HepG2 (cell line): ENCODE data around the gene COQ7. TPM values are rescaled to one million over a fixed set of nuclear protein-coding genes. Genes with fewer than 3 reads are reported as not detected.

ENCODE experiments used
- ATAC-seq: fragments of 200-7000 bp; cut with Tn5 transposase; 3 replicates; pipeline ENCODE4 v1.9.1; 2020; ENCODE audit warnings: mild to moderate bottlenecking, moderate library complexity
- BruUV-seq: library from RNA; stranded (reverse); fragments of 400-500 nt; replicated peaks from 2 replicates; lab custom pipeline; 2021; lab: Mats Ljungman, UMichigan
- CTCF ChIA-PET: fragments of 300-600 bp; formaldehyde crosslinking; extraction: SDS; loops from one replicate; lab custom pipeline; 2021; ENCODE audit warnings: low total read pairs, inconsistent platforms, low intra/inter-chr PET ratio; lab: Yijun Ruan, JAX
- POLR2A ChIA-PET: fragments of 350-600 bp; sonication (Branson Sonifier 250); formaldehyde crosslinking; loops from one replicate; lab custom pipeline; 2020; ENCODE audit warnings: antibody characterized with exemption, inconsistent platforms; lab: Yijun Ruan, JAX
- DNase-seq: peaks from one replicate; pipeline ENCODE4 v3.0.0-alpha.2; 2015; ENCODE audit warnings: low spot score
- FAIRE-seq: peaks from 3 replicates; lab custom pipeline; 2011; peaks lifted over from hg19 to GRCh38; lab: Jason Lieb, UNC
- H2AFZ ChIP-seq: one replicate; pipeline ENCODE4 v1.6.1; 2011; ENCODE audit warnings: low read length, inconsistent platforms
- H3K27ac ChIP-seq: fragments of 300-600 bp; 3 replicates; pipeline ENCODE4 v1.8.0; 2011; ENCODE audit warnings: mixed run types, mild to moderate bottlenecking, mixed read lengths, low read length, inconsistent platforms; ENCODE audit not compliant: insufficient read depth; ENCODE audit errors: extremely low read length
- H3K27me3 ChIP-seq, 2 experiments: fragments of 200-600 bp in 1 of 2; 2 replicates in 1 of 2; 3 replicates in 1 of 2; pipeline versions ENCODE4 v1.6.0 to v1.8.0; 2011; ENCODE audit warnings: low read length in 2 of 2, mild to moderate bottlenecking in 2 of 2, moderate library complexity in 2 of 2, inconsistent platforms in 1 of 2; ENCODE audit not compliant: insufficient read depth in 2 of 2, control insufficient read depth in 1 of 2
- H3K36me3 ChIP-seq, 2 experiments: fragments of 200-600 bp in 1 of 2; replicated peaks in 1 of 2; 2 replicates in 1 of 2; 3 replicates in 1 of 2; pipeline versions ENCODE4 v1.5.1 to v1.8.0; 2011; ENCODE audit warnings: low read length in 2 of 2, inconsistent platforms in 1 of 2; ENCODE audit not compliant: insufficient read depth in 2 of 2, control insufficient read depth in 1 of 2
- H3K4me1 ChIP-seq: 2 replicates; pipeline ENCODE4 v1.5.1; 2012; ENCODE audit warnings: low read length, inconsistent platforms; ENCODE audit not compliant: insufficient read depth
- H3K4me2 ChIP-seq: 2 replicates; pipeline ENCODE4 v1.6.0; 2011; ENCODE audit warnings: low read depth, low read length, inconsistent platforms
- H3K4me3 ChIP-seq, 3 experiments: fragments of 200-600 bp in 1 of 3; sonication (generic), shearing (Covaris generic) in 1 of 3; replicated peaks in 1 of 3; 2 replicates each; pipeline ENCODE4 v1.5.1; 2011 to 2016; ENCODE audit warnings: low read length in 3 of 3, inconsistent platforms in 2 of 3, low read depth in 2 of 3, mild to moderate bottlenecking in 2 of 3, control low read depth in 1 of 3, mixed read lengths in 1 of 3; ENCODE audit not compliant: insufficient read depth in 1 of 3
- H3K79me2 ChIP-seq: one replicate; pipeline ENCODE4 v1.6.1; 2011; ENCODE audit warnings: low read length, inconsistent platforms; ENCODE audit not compliant: insufficient read depth
- H3K9ac ChIP-seq: 2 replicates; pipeline ENCODE4 v1.6.0; 2011; ENCODE audit warnings: mild to moderate bottlenecking, low read depth, low read length, inconsistent platforms; ENCODE audit not compliant: insufficient read depth
- H3K9me3 ChIP-seq: 2 replicates; pipeline ENCODE4 v1.5.1; 2012; ENCODE audit warnings: mild to moderate bottlenecking, low read length
- H4K20me1 ChIP-seq: 2 replicates; pipeline ENCODE4 v1.6.0; 2011; ENCODE audit warnings: inconsistent platforms, mild to moderate bottlenecking, low read length, moderate library complexity; ENCODE audit not compliant: insufficient read depth
- PAWR ChIP-seq: sonication (generic); formaldehyde crosslinking; IDR thresholded peaks from 2 replicates; pipeline ENCODE4 v1.4.0; 2020; ENCODE audit warnings: missing genetic modification reagents, mild to moderate bottlenecking, borderline replicate concordance
- ZNF12 ChIP-seq: sonication (generic); formaldehyde crosslinking; IDR thresholded peaks from 2 replicates; pipeline ENCODE4 v1.5.0; 2020; ENCODE audit warnings: missing genetic modification reagents
- ZNF607 ChIP-seq: sonication (generic); formaldehyde crosslinking; IDR thresholded peaks from 2 replicates; pipeline ENCODE4 v1.5.1; 2020; ENCODE audit warnings: missing genetic modification reagents, mild to moderate bottlenecking, borderline replicate concordance
- ZNF747 ChIP-seq: sonication (generic); formaldehyde crosslinking; IDR thresholded peaks from 2 replicates; pipeline ENCODE4 v1.8.1; 2023; ENCODE audit warnings: missing genetic modification reagents, mild to moderate bottlenecking, borderline replicate concordance
- WGBS: methylation state at CpG from one replicate; pipeline ENCODE4 v1.1.6; 2017; ENCODE audit warnings: low lambda C conversion rate; 5-methylcytosine and 5-hydroxymethylcytosine counted together
- in situ Hi-C: cut with HindIII; loops from 2 replicates; pipeline ENCODE4 v1.10.0; 2017; ENCODE audit warnings: low pct_unique_long_range_greater_than_20kb; ENCODE audit not compliant: extremely low pct_ligation_motif_present
- intact Hi-C: fragments of 100-400 bp; cut with micrococcal nuclease; formaldehyde crosslinking; loops from one replicate; pipeline ENCODE4 v1.10.0; 2022; ENCODE audit not compliant: unreplicated experiment
- polyA plus RNA-seq, 8 experiments: library from polyadenylated mRNA; depleted of rRNA in 3 of 8; stranded (reverse) in 7 of 8; unstranded in 1 of 8; fragments of >200 nt; fragmentation: Illumina TruSeq in 4 of 8; extraction: Trizol in 4 of 8; gene quantifications; 2 replicates each; pipeline versions ENCODE4 v1.2.1 to v1.2.3, GENCODE V29; 2011 to 2016; ENCODE audit warnings: low read depth in 4 of 8, missing spikeins in 1 of 8, mixed read lengths in 1 of 8; ENCODE audit not compliant: insufficient read depth in 1 of 8
- total RNA-seq, 5 experiments: library from RNA; depleted of rRNA; stranded (reverse); fragments of >200 nt; fragmentation: Illumina TruSeq; extraction: Trizol; gene quantifications; 2 replicates each; pipeline ENCODE4 v1.2.3, GENCODE V29; 2016; ENCODE audit warnings: low read depth in 1 of 5
- TF ChIP-seq, protein P1 (sequence below): sonication (generic); formaldehyde crosslinking; IDR thresholded peaks from 2 replicates; pipeline ENCODE4 v1.4.0; 2020; ENCODE audit warnings: mild to moderate bottlenecking, missing genetic modification reagents
- TF ChIP-seq, protein P2 (sequence below): sonication (generic); formaldehyde crosslinking; IDR thresholded peaks from 2 replicates; pipeline ENCODE4 v1.5.0; 2020; ENCODE audit warnings: mild to moderate bottlenecking, missing genetic modification reagents

Gene COQ7
- total and polyA plus RNA-seq, 2 of the 13 experiments (the other 11 are each of a cell fraction or from before 2014, with no cell fraction given) = 20.1 to 45.7 TPM

DNA sequence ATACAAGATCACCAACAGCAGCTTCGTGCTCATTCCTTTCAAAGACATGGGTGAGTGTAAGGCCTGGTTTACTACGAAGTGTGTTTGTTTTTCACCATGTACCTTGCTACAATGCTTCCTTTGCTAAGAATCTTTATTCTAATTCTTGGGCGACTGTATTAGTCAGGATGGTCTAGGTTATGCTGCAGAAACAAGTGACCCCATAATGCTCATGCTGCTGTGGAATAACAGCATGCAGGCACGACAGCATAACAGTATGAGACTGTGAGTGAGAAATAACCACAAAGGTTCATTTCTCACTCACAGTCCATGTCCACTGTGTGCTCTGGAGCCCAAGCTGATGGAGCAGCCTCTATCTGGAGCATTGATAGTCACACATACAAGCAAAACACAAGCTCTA lies 45.7 kb upstream of the COQ7 start:
- H2AFZ ChIP-seq = no peak overlapping the region
- no peak overlapping the region for H3K27ac ChIP-seq
- no peaks in the 10 kb centered on the region for H3K79me2 ChIP-seq
- intact Hi-C loops (no loop called here), in situ Hi-C loops (no loop called here)
- H3K4me1 ChIP-seq = no peaks in the 10 kb centered on the region
- H3K36me3 ChIP-seq = peaks cover 11 to 16% of the 10 kb centered on the region in 2 experiments; a peak in 4 of 5 replicates
- no peaks in the 10 kb centered on the region for H3K9me3 ChIP-seq
- no peaks in the 10 kb centered on the region for H3K27me3 ChIP-seq
- no peaks in the 10 kb centered on the region for H4K20me1 ChIP-seq
- TF ChIP-seq ZNF607 (no peak), ZNF12 (peak; percentile 99)
- DNase-seq (no peak), ATAC-seq (no peak), FAIRE-seq (no peak)
- BruUV-seq = no TSS peak
- no peak overlapping the region for H3K4me3 ChIP-seq
- CTCF ChIA-PET = no interaction called here
- H3K9ac ChIP-seq = no peak overlapping the region
- 85% methylated on average over 4 of the region's 4 CpGs for WGBS
- H3K4me2 ChIP-seq = no peak overlapping the region
- POLR2A ChIA-PET = no interaction called here

DNA sequence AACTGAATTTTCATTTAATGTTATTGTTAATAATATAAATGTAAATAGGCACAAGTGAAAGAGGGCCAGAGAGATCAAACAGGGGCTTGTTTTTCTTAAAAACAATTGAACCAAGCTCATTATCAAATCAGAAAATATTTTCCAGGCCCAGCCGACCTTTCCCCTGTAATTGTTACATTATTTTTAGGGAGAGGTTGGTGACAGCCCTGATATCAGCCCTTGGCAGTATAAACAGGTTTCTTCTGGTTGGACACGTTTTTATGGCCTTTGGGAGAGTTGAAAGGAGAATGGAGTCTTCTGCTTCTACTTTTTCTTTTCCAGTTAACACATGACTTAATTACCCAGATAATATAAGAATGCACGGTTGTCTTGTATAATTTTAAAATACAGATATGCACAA lies 40.0 kb upstream of the COQ7 start:
- DNase-seq (no peak), FAIRE-seq (no peak), ATAC-seq (no peak)
- Histone ChIP-seq H3K4me1 (no peaks in the 10 kb centered on the region), H3K4me2 (no peak overlapping the region), H4K20me1 (no peaks in the 10 kb centered on the region), H3K79me2 (no peaks in the 10 kb centered on the region), H3K9me3 (no peaks in the 10 kb centered on the region), H3K9ac (no peak overlapping the region), H3K27me3 (no peaks in the 10 kb centered on the region), H3K36me3 (peaks cover 4 to 6% of the 10 kb centered on the region in 2 experiments; a peak in 2 of 5 replicates), H3K27ac (no peak overlapping the region), H3K4me3 (no peak overlapping the region), H2AFZ (no peak overlapping the region)
- ChIA-PET CTCF (no interaction called here), POLR2A (no interaction called here)
- intact Hi-C loops = no loop called here
- in situ Hi-C loops = no loop called here
- no TSS peak for BruUV-seq
- WGBS = 71% methylated on average over 3 of the region's 3 CpGs
- TF ChIP-seq ZNF747 (CRISPR knock-in tag) (no peak), PAWR (CRISPR knock-in tag) (no peak)
- TF ChIP-seq, protein P1, sequence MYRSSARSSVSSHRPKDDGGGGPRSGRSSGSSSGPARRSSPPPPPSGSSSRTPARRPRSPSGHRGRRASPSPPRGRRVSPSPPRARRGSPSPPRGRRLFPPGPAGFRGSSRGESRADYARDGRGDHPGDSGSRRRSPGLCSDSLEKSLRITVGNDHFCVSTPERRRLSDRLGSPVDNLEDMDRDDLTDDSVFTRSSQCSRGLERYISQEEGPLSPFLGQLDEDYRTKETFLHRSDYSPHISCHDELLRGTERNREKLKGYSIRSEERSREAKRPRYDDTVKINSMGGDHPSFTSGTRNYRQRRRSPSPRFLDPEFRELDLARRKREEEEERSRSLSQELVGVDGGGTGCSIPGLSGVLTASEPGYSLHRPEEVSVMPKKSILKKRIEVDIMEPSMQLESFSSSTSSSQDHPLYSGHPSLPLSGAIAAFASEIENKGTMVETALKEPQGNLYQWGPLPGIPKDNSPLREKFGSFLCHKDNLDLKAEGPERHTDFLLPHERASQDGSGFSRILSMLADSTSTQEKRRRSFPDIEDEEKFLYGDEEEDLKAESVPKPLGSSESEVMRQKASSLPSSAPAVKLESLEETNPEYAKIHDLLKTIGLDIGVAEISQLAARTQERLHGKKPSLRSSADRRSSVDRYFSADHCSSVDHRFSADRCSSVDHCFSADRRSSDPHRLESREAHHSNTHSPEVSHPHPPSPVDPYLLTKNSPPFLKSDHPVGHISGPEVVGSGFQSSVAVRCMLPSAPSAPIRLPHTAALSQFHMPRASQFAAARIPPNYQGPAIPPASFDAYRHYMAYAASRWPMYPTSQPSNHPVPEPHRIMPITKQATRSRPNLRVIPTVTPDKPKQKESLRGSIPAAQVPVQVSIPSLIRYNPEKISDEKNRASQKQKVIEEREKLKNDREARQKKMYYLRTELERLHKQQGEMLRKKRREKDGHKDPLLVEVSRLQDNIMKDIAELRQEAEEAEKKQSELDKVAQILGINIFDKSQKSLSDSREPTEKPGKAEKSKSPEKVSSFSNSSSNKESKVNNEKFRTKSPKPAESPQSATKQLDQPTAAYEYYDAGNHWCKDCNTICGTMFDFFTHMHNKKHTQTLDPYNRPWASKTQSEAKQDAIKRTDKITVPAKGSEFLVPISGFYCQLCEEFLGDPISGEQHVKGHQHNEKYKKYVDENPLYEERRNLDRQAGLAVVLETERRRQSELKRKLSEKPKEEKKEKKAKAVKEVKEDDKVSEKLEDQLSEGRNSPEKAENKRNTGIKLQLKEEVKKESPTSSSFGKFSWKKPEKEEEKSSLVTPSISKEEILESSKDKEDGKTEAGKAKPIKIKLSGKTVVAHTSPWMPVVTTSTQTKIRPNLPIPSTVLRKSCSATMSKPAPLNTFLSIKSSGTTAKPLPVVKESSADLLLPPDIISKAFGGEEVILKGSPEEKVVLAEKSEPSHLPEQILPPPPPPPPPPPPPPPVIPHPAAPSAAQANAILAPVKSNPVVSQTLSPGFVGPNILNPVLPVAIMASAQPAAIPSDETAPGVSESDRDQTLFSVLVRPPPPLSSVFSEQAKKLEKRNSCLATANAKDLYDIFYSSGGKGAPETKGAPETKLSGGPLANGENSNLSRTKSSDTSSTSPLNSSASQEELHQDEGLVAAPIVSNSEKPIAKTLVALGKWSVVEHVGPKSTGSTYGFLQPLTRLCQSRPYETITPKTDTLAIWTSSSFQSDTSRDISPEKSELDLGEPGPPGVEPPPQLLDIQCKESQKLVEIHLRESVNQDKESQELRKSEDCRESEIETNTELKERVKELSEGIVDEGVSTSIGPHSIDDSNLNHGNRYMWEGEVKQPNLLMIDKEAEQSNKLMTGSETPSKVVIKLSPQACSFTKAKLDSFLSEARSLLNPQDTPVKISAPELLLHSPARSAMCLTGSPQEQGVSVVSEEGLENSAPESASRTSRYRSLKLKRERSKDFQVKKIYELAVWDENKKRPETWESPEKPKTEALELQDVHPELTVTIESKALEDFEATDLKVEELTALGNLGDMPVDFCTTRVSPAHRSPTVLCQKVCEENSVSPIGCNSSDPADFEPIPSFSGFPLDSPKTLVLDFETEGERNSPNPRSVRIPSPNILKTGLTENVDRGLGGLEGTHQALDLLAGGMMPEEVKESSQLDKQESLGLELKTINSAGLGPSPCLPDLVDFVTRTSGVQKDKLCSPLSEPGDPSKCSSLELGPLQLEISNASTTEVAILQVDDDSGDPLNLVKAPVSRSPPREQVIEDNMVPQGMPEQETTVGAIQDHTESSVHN = no peak
- TF ChIP-seq, protein P2, sequence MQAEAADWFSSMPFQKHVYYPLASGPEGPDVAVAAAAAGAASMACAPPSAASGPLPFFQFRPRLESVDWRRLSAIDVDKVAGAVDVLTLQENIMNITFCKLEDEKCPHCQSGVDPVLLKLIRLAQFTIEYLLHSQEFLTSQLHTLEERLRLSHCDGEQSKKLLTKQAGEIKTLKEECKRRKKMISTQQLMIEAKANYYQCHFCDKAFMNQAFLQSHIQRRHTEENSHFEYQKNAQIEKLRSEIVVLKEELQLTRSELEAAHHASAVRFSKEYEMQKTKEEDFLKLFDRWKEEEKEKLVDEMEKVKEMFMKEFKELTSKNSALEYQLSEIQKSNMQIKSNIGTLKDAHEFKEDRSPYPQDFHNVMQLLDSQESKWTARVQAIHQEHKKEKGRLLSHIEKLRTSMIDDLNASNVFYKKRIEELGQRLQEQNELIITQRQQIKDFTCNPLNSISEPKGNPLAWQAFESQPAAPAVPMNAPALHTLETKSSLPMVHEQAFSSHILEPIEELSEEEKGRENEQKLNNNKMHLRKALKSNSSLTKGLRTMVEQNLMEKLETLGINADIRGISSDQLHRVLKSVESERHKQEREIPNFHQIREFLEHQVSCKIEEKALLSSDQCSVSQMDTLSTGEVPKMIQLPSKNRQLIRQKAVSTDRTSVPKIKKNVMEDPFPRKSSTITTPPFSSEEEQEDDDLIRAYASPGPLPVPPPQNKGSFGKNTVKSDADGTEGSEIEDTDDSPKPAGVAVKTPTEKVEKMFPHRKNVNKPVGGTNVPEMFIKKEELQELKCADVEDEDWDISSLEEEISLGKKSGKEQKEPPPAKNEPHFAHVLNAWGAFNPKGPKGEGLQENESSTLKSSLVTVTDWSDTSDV (CRISPR knock-in tag) = no peak
